Activated naive CD4-positive, alpha-beta T cell (primary cell): ENCODE measurements around the gene SETBP1.

Experiments used
- DNase-seq, 4 experiments: peaks; one replicate each; lab custom pipeline; 2025; lab: John Stamatoyannopoulos, UW

Gene SETBP1

GRCh38 chr18:44911260-44911659 is 230.6 kb downstream of the SETBP1 start:
- DNase-seq, result no peak

- no peak for DNase-seq
Observed at GRCh38 chr18:44911773-44912172, 231.1 kb downstream of the SETBP1 start.

- no peak for DNase-seq
Observed at GRCh38 chr18:44912740-44913478, 232.2 kb downstream of the SETBP1 start.

- DNase-seq, result no peak
Observed at GRCh38 chr18:44914028-44914427, 233.3 kb downstream of the SETBP1 start.

- no peak for DNase-seq
Observed at GRCh38 chr18:44915213-44915612, 234.5 kb downstream of the SETBP1 start.

GRCh38 chr18:44915661-44916060 is 235.0 kb downstream of the SETBP1 start:
- no peak for DNase-seq

- no peak for DNase-seq
Observed at GRCh38 chr18:44916429-44917207, 235.9 kb downstream of the SETBP1 start.

- DNase-seq, result no peak
Observed at GRCh38 chr18:44917216-44918141, 236.8 kb downstream of the SETBP1 start.

- no peak for DNase-seq
Observed at GRCh38 chr18:44918142-44918476, 237.4 kb downstream of the SETBP1 start.

- no peak for DNase-seq
Observed at GRCh38 chr18:44920441-44920840, 239.8 kb downstream of the SETBP1 start.

GRCh38 chr18:44921974-44922373 is 241.3 kb downstream of the SETBP1 start:
- DNase-seq, result no peak

- no peak for DNase-seq
Observed at GRCh38 chr18:44922968-44923367, 242.3 kb downstream of the SETBP1 start.

GRCh38 chr18:44924785-44925499 is 244.3 kb downstream of the SETBP1 start:
- DNase-seq, result no peak

GRCh38 chr18:44927127-44927849 is 246.6 kb downstream of the SETBP1 start:
- DNase-seq, result no peak

- no peak for DNase-seq
Observed at GRCh38 chr18:44934901-44935300, 254.2 kb downstream of the SETBP1 start.

GRCh38 chr18:44935455-44935854 is 254.8 kb downstream of the SETBP1 start:
- no peak for DNase-seq

- DNase-seq, result no peak
Observed at GRCh38 chr18:44936485-44936884, 255.8 kb downstream of the SETBP1 start.

- DNase-seq, result no peak
Observed at GRCh38 chr18:44937960-44938719, 257.5 kb downstream of the SETBP1 start.

GRCh38 chr18:44938720-44939665 is 258.3 kb downstream of the SETBP1 start:
- no peak for DNase-seq
